SH-SY5Y (cell line): Measurements from ENCODE around the gene CLDN1.

Source experiments
- GATA2 ChIP-seq: IDR thresholded peaks from 2 replicates; pipeline ENCODE4 v1.6.1; 2011; ENCODE audit warnings: mild to moderate bottlenecking, low read depth, low read length
- GATA3 ChIP-seq: IDR thresholded peaks from 2 replicates; pipeline ENCODE4 v1.6.1; 2011; ENCODE audit warnings: low read depth, mild to moderate bottlenecking, low read length, moderate library complexity

The CLDN1 gene

DNA sequence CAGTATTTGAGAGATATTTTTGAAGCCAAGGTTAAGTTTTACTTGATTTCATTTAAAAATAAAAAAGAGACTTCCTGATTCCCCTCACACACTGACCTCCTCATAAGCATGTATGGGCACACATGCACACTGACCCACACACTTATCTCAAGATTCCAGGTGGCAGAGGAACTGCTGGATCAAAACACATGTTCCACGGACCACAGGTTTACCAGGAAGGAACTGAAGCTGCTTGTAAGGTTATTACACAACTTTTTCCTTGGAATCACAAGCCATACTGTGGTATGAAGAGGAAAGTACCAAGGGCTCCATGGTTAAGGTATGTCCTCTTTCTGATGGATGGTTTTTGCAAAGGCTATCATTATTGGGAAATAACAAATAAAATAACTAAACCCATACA, 7.5 kb downstream of the CLDN1 start:
- TF ChIP-seq GATA3 (no peak), GATA2 (no peak)

DNA sequence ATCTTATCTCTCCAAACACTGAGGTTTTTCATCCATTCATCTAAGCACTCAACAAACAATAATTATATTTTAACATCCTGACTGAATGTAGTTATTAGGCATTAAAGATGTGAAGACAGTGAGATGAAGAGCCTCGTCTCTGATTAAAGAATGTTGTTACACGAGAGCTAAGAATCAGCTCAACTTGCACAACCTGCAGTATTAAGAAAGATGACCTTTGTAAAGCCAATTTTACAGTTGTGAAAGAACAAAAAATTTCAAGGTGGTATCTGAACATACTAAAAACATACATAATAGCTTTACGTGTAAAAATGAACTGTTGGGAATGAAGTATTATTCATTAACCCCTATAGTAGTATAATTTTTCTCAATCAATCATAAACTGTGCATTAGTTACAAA, 12.8 kb downstream of the CLDN1 start:
- no peak for TF ChIP-seq GATA2
- no peak for TF ChIP-seq GATA3

DNA sequence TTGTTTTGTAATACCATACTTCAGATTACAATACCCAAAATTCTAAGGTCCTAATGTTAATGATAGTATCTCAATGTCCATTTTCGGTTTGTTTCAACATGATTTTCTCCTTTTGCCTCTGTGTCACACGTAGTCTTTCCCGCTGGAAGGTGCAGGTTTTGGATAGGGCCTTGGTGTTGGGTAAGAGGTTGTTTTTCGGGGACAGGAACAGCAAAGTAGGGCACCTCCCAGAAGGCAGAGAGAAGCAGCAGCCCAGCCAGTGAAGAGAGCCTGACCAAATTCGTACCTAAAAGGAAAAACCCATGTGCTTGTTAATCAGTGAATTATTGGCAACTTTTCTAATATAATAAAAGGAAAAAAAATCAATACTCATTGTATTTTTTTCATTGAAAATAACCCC, 14.1 kb downstream of the CLDN1 start:
- TF ChIP-seq GATA3 (no peak), GATA2 (no peak)

DNA sequence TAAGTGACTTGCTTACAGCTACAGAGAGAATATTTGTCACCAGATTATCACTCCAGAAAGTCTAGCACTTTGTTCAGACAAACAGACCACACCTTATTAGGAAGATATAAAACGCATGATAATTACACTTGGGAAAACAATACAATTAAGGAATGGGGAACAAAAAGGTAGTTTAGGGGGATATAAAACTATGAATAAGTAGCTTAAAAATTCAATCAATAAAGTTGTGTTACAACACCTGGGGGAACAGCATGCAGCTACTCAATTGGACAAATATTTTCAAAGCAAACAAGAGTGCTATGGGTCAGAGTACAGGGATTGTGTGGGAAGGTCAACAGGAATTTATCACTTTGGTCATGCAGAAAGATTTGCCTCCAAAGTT, 15.1 kb downstream of the CLDN1 start:
- TF ChIP-seq GATA3, result no peak
- TF ChIP-seq GATA2, result no peak

DNA sequence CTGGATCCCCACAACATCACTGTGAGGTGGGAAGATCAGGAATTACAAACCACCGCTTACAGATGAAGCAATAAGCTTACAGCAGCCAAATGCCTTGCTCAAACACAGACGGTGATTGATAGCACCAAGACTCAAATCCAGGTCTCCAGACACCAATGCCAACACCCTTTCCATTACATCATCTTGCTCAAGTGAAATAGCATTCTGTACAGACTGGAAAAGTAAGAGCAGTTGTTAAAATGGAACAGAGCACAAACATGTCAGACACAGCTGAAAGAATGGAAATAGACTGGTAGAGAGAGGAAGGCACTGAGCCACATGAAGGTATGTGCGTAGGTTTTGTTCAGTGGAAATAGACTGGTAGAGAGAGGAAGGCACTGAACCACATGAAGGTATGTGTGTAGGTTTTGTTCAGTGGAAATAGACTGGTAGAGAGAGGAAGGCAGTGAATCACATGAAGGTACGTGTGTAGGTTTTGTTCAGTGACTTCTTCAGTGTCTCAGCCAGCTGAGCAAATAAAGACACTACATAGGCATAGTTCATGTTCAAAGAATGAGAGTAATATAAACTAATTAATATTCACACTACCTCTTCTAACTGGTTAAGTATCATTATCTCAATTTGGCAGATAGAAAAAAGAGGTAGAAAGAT, 15.6 kb downstream of the CLDN1 start:
- TF ChIP-seq GATA2 (no peak), GATA3 (no peak)

DNA sequence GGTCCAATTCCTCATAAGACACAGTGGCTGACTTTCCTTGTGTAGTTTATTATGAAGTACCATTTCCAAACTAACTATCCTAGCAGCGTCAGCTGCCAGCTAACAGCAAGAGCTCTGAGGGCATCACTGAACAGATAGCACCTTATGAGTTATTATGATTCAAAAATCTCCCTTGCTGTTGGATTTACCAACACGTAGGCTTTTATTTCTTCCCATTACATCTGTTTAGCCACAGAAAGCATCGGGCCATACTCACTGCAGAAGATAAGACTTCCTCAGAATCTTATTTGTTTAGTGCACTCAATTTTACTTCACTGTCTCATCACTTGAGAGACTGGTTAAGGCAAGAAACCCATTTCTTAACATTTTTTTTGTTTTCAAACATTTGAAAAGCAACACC, 16.2 kb downstream of the CLDN1 start:
- TF ChIP-seq GATA3 (no peak), GATA2 (no peak)

DNA sequence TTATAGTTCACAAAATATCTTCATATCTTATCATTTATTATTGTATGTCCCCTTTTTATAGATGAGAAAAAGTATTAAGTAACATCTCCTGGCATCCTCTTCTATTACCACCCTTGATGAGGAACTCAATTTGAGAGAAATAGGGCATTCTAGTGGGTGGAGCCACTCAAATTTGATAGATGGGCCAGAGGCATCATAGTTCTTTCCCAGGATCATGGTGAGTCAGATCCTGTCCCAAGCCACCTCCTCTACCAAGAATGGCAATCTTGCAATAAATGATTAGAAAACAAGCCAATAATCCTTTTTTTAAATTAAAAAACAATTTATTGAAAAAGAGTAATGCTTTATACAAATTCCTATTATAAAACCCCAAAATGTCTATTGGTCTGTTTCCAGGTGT, 16.8 kb downstream of the CLDN1 start:
- TF ChIP-seq GATA3, result no peak
- TF ChIP-seq GATA2, result no peak

DNA sequence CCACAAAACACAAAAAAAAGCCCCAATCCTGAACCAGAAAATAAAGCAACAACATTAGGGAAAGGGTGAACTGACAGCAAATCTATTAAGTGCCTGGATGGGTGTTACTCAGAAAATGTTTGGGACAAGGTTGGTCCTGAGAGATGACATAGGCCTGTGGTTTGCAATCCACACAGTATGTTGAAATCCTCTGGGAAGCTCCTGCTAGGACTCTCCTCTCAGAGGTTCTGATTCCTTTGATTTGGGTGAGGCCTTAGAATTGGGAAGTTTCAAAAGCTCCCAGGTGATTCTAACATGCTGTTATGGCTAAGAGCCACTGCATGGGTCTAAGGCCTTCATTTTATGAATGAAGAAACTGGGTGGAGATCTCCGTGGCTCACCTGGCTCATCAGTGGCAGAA, 18.4 kb downstream of the CLDN1 start:
- no peak for TF ChIP-seq GATA2
- no peak for TF ChIP-seq GATA3

DNA sequence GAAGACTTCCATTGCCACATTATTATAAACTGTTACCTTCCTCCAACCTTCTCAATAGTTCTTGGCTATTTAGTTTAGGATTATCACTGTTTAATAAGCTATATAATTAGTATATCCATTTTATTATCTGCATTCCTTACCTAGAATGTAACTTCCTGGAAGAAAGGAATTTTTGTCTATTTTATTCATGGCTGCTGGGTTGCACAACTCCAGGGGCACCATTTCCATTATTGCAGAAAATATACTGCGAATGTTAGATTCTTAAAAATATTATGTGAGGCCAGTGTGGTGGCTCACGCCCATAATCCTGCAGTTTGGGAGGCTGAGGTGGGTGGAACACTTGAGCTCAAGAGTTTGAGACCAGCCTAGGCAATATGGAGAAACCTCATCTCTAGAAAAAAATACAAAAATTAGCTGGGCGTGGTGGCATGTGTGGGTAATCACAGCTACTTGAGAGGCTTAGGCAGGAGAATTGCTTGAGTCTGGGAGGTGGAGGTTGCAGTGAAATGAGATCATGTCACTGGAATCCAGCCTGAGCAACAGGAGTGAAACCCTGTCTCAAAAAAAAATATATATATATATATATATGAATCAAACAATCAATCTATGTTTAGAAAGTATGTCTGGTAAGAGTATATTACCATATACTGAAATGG, 19.9 kb downstream of the CLDN1 start:
- TF ChIP-seq GATA3, result no peak
- TF ChIP-seq GATA2, result no peak

DNA sequence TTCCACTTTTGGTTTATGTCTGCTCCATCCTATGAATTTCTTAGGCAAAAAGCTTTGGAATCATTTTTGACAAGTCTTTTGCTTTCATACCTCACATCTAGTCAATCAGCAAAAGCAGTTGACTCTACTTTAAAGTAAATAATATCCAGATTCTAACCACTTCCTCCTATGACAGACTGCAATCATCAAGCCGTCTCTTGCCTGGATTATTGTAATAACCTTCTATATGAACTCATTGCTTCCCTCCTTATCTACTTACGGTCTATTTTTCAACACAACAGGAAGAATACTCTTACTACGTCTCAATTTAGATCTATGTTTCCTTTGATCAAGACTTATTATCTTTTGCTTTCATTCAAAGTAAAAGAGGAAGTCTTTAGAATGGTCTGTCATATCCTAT, 20.7 kb downstream of the CLDN1 start:
- TF ChIP-seq GATA3 (no peak), GATA2 (no peak)

DNA sequence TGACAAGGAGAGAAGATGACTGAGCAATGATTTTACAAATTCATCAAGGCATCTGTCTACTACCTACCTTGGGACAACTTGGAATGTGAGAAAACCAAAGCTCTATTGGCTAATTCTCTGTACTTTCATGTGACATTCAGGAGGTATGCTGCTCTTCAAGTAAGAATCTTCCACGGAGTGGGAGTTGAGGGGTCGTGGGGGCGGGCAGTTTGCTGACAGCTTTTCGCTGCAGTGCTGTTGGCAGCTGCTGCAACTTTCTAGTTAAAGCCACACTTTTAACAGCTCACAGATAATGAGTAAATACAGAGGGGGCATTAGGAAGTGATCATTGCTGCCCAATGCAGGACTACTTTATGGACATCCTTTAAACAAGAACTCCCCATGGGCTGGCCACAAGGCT, 22.3 kb downstream of the CLDN1 start:
- TF ChIP-seq GATA2, result no peak

DNA sequence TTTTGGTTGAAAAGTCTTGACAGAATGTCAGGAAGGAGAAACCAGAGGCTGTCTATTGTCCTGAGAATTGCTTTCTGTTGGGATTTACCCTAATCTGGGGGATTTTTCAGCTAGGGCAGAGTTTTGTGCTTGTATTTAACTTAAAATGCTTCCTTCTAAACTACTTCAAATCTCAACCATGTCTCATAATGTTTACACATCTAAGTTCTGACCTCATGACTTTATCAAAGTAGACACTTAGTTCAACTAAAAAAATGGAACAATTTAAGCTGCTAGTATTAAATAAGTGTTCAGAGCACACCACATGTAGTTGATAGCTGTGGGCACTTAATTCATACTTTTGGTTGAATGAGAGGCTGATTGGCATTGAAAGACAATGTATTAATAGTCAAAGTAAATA, 28.2 kb downstream of the CLDN1 start:
- TF ChIP-seq GATA3, result no peak
- no peak for TF ChIP-seq GATA2

DNA sequence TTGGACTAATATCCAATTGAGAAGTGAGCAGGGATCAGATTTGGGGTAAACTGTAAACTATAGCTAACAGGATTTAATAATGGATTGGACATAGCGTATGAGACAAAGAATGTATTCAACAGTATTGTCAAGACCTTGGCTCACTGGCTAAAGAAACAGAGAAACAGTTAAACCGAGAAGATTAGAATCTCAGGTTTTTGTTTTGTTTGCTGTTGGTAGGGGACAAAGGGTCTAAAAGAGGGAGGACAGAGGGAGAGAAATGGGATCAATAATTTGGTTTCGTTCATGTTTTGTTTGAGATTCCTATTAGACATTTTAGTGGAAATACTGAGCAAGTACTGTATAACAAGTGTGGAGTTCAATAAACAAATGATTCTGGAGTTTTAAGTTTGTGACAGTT, 28.6 kb downstream of the CLDN1 start:
- TF ChIP-seq GATA3, result no peak
- no peak for TF ChIP-seq GATA2

DNA sequence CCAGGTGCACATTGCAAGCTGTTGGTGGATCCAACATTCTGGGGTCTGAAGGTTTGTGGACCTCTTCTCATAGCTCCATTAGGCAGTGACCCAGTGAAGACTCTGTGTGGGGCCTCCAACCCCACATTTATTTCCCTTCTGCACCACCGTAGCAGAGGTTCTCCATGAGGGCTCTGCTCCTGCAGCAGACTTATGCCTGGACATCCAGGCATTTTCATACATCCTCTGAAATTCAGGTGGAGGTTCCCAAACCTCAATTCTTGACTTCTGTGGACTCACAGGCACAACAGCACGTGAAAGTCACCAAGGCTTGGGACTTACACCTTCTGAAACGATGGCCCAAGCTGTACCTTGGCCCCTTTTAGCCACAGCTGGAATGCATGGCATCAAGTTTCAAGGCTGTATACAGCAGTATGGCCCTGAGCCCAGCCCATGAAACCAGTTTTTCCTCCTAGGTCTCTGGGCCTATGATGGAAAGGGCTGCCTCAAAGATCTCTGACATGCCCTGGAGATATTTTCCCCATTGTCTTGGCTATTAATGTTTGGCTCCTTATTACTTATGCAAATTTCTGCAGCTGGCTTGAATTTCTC, 30.2 kb downstream of the CLDN1 start:
- TF ChIP-seq GATA2 (no peak), GATA3 (no peak)

DNA sequence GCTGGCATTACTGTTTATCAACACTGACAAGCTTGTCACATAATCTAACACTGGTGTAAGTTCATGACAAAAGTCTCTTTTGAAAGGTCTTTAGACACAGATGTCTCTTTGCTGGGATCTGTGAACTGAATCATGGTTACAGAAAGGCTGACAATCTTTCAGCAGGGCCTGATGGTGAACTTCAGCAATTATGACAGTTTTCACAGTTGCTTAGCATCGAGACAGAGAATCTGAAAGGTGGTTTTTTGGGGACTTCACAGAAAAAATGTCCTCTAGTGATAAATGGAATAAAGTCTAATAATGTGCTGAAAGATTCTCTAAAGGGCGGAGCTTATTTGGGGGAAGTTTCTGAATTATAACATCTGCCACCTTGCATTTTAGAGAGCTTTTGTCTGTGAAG, 32.3 kb downstream of the CLDN1 start:
- no peak for TF ChIP-seq GATA3
